ENCODE measurements around the gene OPN4.

GRCh38 chr10:86708783-86709380, 54.5 kb downstream of the OPN4 start:
- TF ChIP-seq GABPA (IDR thresholded peaks at IDR 0.05; ENCODE audit: low read depth) (no peak), POLR2AphosphoS5 (IDR thresholded peaks at IDR 0.05; ENCODE audit: low read depth, low read length) (no peak), RCOR1 (IDR thresholded peaks at IDR 0.05; ENCODE audit: low read length) (no peak), TAF1 (IDR thresholded peaks at IDR 0.05; ENCODE audit: borderline replicate concordance, low read depth, low read length) (no peak), YY1 (IDR thresholded peaks at IDR 0.05; ENCODE audit: low read depth) (no peak)
- TF ChIP-seq, protein P1, sequence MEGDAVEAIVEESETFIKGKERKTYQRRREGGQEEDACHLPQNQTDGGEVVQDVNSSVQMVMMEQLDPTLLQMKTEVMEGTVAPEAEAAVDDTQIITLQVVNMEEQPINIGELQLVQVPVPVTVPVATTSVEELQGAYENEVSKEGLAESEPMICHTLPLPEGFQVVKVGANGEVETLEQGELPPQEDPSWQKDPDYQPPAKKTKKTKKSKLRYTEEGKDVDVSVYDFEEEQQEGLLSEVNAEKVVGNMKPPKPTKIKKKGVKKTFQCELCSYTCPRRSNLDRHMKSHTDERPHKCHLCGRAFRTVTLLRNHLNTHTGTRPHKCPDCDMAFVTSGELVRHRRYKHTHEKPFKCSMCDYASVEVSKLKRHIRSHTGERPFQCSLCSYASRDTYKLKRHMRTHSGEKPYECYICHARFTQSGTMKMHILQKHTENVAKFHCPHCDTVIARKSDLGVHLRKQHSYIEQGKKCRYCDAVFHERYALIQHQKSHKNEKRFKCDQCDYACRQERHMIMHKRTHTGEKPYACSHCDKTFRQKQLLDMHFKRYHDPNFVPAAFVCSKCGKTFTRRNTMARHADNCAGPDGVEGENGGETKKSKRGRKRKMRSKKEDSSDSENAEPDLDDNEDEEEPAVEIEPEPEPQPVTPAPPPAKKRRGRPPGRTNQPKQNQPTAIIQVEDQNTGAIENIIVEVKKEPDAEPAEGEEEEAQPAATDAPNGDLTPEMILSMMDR (IDR thresholded peaks at IDR 0.05) = no peak
